GM12864 (cell line): ENCODE measurements around the gene CD79A.

ENCODE experiments used
- DNase-seq: peaks from one replicate; pipeline ENCODE4 v3.0.0-alpha.2; 2011; ENCODE audit warnings: low read depth
- H3K4me3 ChIP-seq: 2 replicates; pipeline ENCODE4 v1.5.1; 2011; ENCODE audit warnings: mild to moderate bottlenecking, low read depth, low read length, control low read depth
- CTCF ChIP-seq: IDR thresholded peaks from 2 replicates; pipeline ENCODE4 v1.5.1; 2011; ENCODE audit warnings: low read depth, mild to moderate bottlenecking, moderate library complexity, low read length, control low read depth, inconsistent platforms; ENCODE audit errors: missing control alignments

Gene CD79A

GRCh38 chr19:41883821-41884733, 7.0 kb downstream of the CD79A start:
- H3K4me3 ChIP-seq, result peak overlapping the region; percentile 67
- peak; percentile 86 for DNase-seq
- no peak for TF ChIP-seq CTCF

GRCh38 chr19:41886761-41887710, 10.0 kb downstream of the CD79A start:
- H3K4me3 ChIP-seq, result peak overlapping the region; percentile 38
- DNase-seq, result no peak
- no peak for TF ChIP-seq CTCF

- H3K4me3 ChIP-seq, result peak overlapping the region; percentile 38; the same call in 1 of the 2 replicates
- TF ChIP-seq CTCF, result peak; percentile 40
- no peak for DNase-seq
These were observed 10.8 kb downstream of the CD79A start for GRCh38 chr19:41887711-41888382.

- no peak overlapping the region for H3K4me3 ChIP-seq
- no peak for DNase-seq
- no peak for TF ChIP-seq CTCF
These were observed 11.8 kb downstream of the CD79A start for GRCh38 chr19:41888926-41889325.

- TF ChIP-seq CTCF, result no peak
- no peak overlapping the region for H3K4me3 ChIP-seq
- DNase-seq, result no peak
These were observed 12.8 kb downstream of the CD79A start for GRCh38 chr19:41889896-41890295.

- H3K4me3 ChIP-seq, result no peak overlapping the region
- no peak for TF ChIP-seq CTCF
- no peak for DNase-seq
These were observed 13.9 kb downstream of the CD79A start for GRCh38 chr19:41890936-41891335.
